GM12872 (cell line): ENCODE results near the gene CXCL13.

Experiments
- CTCF ChIP-seq: IDR thresholded peaks from 3 replicates; pipeline ENCODE4 v1.5.1; 2011; ENCODE audit warnings: low read depth, mild to moderate bottlenecking, low read length, moderate library complexity; ENCODE audit not compliant: insufficient read depth

The CXCL13 gene

DNA sequence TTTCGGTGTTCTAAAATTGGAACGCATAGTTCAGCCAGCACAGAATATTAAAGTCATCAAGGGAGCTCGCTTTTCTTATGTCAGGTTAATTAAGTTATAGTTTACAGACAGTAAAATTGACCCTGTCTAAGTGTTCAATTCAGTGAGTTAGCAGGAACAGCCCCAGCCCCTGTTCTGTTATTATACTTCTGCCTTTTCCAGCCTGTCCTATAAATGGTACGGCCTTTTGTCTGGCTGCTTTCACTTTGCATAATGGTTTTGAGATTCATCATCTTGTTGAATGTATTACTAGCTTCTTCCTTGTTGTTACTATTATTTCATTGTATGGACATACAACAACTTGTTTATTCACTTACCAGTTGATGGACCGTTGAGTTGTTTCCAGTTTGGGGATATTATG, 9.5 kb downstream of the CXCL13 start:
- no peak for TF ChIP-seq CTCF

DNA sequence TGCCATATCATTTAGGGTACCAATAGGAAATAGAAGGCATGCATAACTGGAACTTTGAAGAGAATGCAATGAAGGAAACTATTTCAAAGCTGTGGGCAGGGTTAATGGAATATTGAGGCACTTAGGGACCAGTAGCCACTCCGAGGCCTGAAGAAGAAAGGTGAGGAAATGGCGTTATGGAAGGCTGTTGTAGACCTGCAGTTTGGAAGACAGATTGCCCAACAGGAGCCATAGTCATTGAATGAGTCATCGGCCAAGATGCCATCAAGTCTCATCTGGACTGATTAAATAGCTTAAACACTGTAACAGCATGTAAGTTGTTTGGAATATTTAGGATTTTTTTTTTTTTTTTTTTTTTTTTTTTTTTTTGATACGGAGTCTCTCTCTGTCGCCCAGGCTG, 11.6 kb downstream of the CXCL13 start:
- no peak for TF ChIP-seq CTCF

DNA sequence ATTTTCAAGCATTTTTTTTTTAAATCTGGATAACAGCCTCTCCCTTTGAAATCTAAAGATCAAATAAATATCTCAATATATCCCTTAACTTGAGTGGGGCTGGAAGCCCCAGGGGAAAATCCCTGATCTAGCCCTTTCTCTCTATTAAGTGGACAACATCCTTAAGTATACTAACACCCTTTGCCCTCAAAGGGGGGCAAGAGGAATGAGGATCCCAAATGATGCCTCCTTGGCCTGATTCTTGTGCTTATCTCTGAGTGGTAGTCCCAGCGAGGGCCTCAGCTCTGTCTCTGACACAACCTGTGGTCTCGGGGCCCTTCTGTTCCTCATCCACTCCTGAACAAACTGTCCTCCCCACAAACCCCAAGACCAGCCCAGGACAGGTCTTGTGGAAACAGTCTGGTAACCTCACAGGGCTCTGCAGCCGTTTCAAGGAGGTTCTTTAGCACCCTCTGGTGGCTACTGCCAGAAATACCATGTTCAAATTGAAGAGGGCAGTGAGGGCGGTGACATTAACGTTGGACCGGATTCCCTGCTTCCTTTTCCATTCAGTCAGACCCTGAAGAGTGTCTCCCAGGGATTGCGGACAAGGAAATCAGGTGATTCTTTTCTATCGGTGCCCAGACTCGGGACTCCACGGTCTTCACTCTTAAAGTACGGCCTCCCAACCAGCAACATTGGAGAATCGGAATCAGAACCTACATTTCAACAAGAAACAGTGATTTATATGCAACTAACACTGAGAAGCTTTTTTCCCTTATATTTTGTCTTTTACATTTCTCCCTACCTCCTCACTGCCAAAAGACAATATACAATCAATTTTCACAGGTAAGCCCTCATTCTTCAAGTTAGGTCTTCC, 13.0 kb downstream of the CXCL13 start:
- peak; percentile 86 for TF ChIP-seq CTCF

- no peak for TF ChIP-seq CTCF
These were observed 13.8 kb downstream of the CXCL13 start for GRCh38 chr4:77619408-77619807.

DNA sequence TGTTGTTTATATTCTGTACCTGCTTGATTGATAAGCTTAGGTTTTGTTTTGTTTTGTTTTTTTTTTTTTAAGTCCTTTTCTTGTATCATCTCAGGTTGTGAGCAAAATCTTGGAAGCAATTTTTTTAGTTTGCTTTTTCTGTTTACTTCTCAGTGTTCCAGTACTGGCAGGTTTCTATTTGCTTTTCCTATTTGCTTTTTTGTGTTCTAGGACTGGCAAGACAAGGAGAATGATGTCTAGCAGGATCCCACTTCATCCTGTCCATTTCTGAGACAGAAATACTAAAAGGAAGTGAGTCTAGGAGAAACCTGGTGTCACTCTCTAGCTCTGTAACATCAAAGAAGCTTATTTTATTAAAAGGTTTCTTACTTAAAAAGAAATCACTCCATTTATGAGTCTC, 15.6 kb downstream of the CXCL13 start:
- TF ChIP-seq CTCF: no peak

DNA sequence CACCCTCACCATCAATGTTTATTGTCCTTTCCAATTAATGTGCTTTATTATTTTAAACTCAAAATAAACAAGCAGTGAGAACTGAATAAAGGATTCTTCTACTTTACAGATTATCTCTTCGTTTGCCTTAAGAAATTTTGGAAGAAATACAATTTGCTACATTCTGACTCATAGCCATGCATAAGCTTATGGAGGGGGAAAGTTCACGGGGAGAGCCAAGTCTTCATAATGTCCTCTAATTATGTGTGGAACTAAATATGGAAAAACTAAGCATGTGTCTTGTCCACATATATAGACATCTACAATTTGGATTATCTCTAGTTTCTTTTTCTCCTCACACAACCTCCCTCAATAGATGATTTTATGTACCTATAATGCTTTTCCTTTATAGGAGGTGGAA, 17.5 kb downstream of the CXCL13 start:
- TF ChIP-seq CTCF: no peak

DNA sequence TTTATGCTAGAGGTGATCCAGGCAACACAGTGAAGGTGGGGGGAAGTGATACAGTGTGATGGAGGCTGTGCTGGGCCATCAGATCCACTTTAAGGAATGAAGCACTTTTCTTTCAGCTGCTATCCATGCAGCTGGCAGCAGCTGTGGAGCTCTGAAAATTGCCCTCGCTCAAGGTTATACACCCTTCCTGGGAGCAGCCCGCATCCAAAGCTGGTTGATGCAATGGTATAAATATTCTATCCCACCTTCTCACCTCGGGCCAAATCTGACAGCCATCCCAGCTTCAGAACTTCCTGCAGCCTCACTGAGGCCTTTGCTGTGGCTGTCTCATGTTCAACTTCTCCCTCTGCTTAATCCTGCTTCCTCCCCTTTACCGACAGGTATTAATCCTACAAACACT, 18.6 kb downstream of the CXCL13 start:
- no peak for TF ChIP-seq CTCF
